Right atrium auricular region (tissue), 2 donors: ENCODE measurements around the gene SAP130. TPM values are rescaled to one million over a fixed set of nuclear protein-coding genes. Genes with fewer than 3 reads are reported as not detected.

Source experiments
- DNase-seq: peaks from one replicate; pipeline ENCODE4 v3.0.0-alpha.2; 2019; ENCODE audit warnings: low spot score
- H3K27ac ChIP-seq, 2 donors: fragments of 200-600 bp; sonication (generic); 1 replicate in 1 of 2; 2 replicates in 1 of 2; pipeline ENCODE4 v1.5.1; 2016 to 2019
- H3K27me3 ChIP-seq, 2 donors: fragments of 200-600 bp; sonication (generic); one replicate each; pipeline versions ENCODE4 v1.5.1 to v1.6.0; 2017 to 2019
- H3K36me3 ChIP-seq: fragments of 200-600 bp; sonication (generic); one replicate; pipeline ENCODE4 v1.5.1; 2016
- H3K4me1 ChIP-seq, 2 donors: fragments of 200-600 bp; sonication (generic); one replicate each; pipeline versions ENCODE4 v1.5.1 to v1.6.0; 2017 to 2019
- H3K4me3 ChIP-seq, 2 donors: fragments of 200-600 bp; sonication (generic); 1 replicate in 1 of 2; 2 replicates in 1 of 2; pipeline ENCODE4 v1.5.1; 2017 to 2019; ENCODE audit warnings: mild to moderate bottlenecking in 1 of 2, moderate library complexity in 1 of 2
- H3K9me3 ChIP-seq, 2 donors: fragments of 200-600 bp; sonication (generic); one replicate each; pipeline ENCODE4 v1.5.1; 2019
- total RNA-seq, 2 donors: library from RNA; depleted of rRNA; stranded (reverse); fragments of >200 nt; gene quantifications; one replicate each; pipeline ENCODE4 v1.1.0, GENCODE V29; 2016
- TF ChIP-seq, protein P1 (sequence below), 2 donors: fragments of 200-600 bp; sonication (generic); IDR thresholded peaks; one replicate each; pipeline ENCODE4 v1.5.1; 2019; ENCODE audit warnings: antibody characterized with exemption in 2 of 2

The SAP130 gene
- total RNA-seq, 2 donors from 2014 or later, result 7.4 to 8.9 TPM

DNA sequence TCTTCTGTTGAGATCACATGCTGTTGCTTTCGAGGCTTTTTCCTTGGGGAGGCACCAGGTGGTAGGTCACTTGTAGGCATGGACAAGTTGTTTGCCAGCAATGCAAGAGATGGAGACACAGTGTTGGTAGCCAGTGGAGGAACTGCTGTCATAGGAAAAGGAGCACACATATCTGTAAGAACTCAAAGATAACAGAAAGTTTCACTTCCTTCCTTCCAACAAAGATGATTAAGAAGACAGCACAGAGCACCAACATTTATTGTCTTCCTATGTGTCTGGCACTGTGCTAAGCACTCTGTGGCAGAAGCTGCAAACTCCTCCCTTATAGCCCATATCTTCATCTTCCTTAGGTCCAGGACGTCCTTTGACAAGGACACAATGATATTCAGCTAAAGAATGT lies 77.6 kb downstream of the SAP130 start:
- H3K4me3 ChIP-seq, result no peak overlapping the region
- no peak overlapping the region for H3K27ac ChIP-seq
- H3K4me1 ChIP-seq, result peaks cover 0 to 20% of the 10 kb centered on the region in 2 donors
- TF ChIP-seq, protein P1, sequence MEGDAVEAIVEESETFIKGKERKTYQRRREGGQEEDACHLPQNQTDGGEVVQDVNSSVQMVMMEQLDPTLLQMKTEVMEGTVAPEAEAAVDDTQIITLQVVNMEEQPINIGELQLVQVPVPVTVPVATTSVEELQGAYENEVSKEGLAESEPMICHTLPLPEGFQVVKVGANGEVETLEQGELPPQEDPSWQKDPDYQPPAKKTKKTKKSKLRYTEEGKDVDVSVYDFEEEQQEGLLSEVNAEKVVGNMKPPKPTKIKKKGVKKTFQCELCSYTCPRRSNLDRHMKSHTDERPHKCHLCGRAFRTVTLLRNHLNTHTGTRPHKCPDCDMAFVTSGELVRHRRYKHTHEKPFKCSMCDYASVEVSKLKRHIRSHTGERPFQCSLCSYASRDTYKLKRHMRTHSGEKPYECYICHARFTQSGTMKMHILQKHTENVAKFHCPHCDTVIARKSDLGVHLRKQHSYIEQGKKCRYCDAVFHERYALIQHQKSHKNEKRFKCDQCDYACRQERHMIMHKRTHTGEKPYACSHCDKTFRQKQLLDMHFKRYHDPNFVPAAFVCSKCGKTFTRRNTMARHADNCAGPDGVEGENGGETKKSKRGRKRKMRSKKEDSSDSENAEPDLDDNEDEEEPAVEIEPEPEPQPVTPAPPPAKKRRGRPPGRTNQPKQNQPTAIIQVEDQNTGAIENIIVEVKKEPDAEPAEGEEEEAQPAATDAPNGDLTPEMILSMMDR (IDR thresholded peaks at IDR 0.05), result no peak
- no peaks in the 10 kb centered on the region for H3K9me3 ChIP-seq
- no peaks in the 10 kb centered on the region for H3K27me3 ChIP-seq
- no peak for DNase-seq
- peaks cover 53% of the 10 kb centered on the region for H3K36me3 ChIP-seq

DNA sequence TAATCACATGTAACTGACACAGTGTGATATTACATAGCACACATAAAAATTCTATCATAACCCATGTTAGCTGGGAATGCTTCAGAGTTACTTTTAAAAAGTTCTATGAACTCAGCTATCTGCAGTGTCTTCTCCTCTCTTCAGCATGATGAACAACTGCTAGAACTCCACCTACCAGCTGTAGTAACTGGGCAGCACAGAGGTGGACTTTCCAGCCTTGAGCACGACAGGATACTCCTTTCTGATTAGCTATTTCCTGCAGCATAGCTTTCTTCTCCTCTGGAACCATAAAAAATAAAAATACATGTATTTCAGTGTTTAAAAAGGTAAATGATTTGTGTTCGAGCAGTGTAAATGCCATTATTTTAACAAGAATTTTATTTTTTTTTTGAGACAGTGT lies 82.6 kb downstream of the SAP130 start:
- TF ChIP-seq, protein P1 (IDR thresholded peaks at IDR 0.05), result no peak
- H3K4me1 ChIP-seq, result no peaks in the 10 kb centered on the region
- no peak for DNase-seq
- no peak overlapping the region for H3K27ac ChIP-seq
- no peak overlapping the region for H3K4me3 ChIP-seq
- peaks cover 77% of the 10 kb centered on the region for H3K36me3 ChIP-seq
- no peaks in the 10 kb centered on the region for H3K9me3 ChIP-seq
- no peaks in the 10 kb centered on the region for H3K27me3 ChIP-seq

DNA sequence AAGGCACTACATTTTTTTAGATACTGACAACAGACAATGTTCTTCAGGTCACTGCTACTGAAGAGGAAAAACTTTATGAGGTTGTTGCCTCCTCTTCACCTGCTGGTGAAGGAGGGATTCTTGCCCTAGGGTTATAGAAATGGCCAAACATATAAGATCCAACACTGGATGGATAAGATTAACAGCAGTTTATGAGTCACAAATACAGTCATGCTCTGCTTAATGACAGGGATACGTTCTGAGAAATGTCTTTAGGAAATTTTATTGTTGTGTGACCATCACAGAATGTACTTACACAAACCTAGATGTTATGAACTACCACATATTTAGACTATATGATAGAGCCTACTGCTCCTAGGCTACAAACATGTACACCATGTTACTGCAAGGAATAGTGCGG lies 84.7 kb downstream of the SAP130 start:
- Histone ChIP-seq H3K4me3 (no peak overlapping the region), H3K4me1 (no peaks in the 10 kb centered on the region), H3K36me3 (peaks cover 57% of the 10 kb centered on the region), H3K9me3 (no peaks in the 10 kb centered on the region), H3K27ac (no peak overlapping the region), H3K27me3 (no peaks in the 10 kb centered on the region)
- DNase-seq, result no peak
- TF ChIP-seq, protein P1 (IDR thresholded peaks at IDR 0.05), result no peak

DNA sequence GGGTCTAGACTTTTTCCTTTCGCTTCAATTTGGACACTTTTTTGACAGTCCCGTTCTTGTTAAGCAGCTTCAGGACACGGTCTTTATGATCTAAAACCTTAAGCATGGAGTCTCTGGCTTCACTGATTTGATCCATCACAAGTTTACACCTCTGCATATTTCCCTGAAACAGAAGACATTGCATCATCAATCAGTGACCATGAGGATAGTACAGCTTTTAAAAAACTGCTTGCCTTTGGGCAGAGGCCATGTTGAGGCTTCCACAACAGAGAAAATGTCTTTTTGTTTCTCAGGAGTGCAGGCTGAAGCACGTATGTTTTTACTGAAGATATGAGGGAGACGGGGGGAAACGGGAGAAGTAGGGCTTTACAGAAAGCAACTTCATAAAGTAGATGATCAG lies 85.9 kb downstream of the SAP130 start:
- TF ChIP-seq, protein P1 (IDR thresholded peaks at IDR 0.05), result no peak
- Histone ChIP-seq H3K4me3 (no peak overlapping the region), H3K27ac (no peak overlapping the region), H3K4me1 (no peaks in the 10 kb centered on the region), H3K36me3 (peaks cover 52% of the 10 kb centered on the region), H3K27me3 (no peaks in the 10 kb centered on the region), H3K9me3 (no peaks in the 10 kb centered on the region)
- DNase-seq, result no peak

DNA sequence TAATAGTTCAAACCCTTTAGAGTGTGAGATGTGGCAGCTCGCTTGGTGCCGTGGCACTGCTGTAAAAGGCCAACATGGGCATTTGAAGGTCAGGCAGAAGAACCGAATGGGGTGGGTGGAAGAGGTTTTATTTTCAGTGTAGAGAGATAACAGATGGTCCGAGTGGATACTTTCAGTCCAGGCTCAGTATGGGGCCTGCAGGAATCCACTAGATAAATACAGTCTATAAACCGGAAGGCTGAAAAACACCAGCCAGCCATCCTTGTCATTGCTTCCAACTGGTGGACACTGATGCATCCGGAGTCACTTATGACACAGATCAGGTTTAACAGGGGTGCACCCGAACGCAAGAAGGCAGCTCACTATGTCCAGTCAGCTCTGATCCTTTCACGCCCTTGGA lies 86.4 kb downstream of the SAP130 start:
- Histone ChIP-seq H3K4me1 (no peaks in the 10 kb centered on the region), H3K36me3 (peaks cover 47% of the 10 kb centered on the region), H3K4me3 (no peak overlapping the region), H3K27ac (no peak overlapping the region), H3K27me3 (no peaks in the 10 kb centered on the region), H3K9me3 (no peaks in the 10 kb centered on the region)
- TF ChIP-seq, protein P1 (IDR thresholded peaks at IDR 0.05), result no peak
- DNase-seq, result no peak

DNA sequence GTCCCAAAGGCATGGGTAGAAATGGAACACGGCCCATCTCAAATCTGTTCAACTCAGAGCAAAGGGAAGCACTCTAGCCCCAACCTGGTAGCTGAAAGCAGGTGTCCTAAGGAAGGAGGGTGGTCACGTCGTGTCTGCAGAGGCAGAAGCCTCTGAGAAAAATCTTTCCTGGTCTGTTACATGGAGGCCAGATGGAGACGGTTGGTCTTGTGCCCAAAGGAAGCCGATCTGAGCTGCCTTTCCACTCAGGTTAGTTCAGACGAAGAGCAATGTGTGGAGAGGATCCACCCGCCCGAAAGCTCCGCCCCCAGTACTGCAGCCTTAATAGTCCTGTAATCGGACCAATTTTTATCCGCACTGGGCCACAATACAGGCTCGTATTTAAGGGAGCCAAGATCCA lies 87.2 kb downstream of the SAP130 start:
- Histone ChIP-seq H3K36me3 (peaks cover 38% of the 10 kb centered on the region), H3K9me3 (no peaks in the 10 kb centered on the region), H3K27ac (no peak overlapping the region), H3K27me3 (no peaks in the 10 kb centered on the region), H3K4me1 (no peaks in the 10 kb centered on the region), H3K4me3 (no peak overlapping the region)
- no peak for DNase-seq
- TF ChIP-seq, protein P1 (IDR thresholded peaks at IDR 0.05), result no peak
